ENCODE measurements around the gene MSI2. TPM values are rescaled to one million over a fixed set of nuclear protein-coding genes. Genes with fewer than 3 reads are reported as not detected.

Gene MSI2
- total RNA-seq, 1 donor = 23.2 TPM

DNA sequence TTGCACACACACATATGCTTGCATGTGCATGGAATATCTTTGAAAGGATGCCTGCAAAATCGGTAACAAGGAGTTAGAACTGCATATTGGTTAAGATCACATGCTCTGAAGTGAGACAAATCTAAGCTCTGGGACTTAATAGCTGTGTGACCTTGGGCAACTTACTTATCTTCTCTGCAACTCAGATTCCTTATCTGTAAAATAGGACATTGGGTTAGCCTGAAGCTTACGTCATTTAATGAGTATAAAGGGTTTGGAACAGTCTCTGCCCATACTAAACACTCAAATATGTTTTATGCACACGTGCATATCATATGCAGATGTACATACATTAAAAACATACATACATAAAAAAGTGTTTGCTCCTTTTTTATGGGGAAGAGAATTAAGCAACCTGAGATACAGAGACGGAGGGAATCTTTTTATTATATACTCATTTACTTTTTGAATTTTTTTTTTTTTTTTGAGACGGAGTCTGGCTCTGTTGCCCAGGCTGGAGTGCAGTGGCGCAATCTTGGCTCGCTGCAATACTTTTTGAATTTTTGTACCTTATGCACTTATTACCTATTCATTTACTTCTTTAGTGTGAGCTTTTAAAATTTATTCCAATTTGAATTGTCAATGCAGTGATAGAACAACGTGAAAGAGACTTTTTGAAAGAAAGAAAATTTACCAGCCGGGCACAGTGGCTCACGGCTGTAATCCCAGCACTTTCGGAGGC is 282.6 kb downstream of the MSI2 start:
- Histone ChIP-seq H3K79me2 (ENCODE audit: insufficient read depth, low read length) (no peaks in the 10 kb centered on the region), H2AFZ (ENCODE audit: low read length) (no peak overlapping the region), H3K4me3 (ENCODE audit: insufficient read depth, low read length) (no peak overlapping the region), H3K4me2 (ENCODE audit: insufficient read depth, low read length) (no peak overlapping the region), H3K27me3 (ENCODE audit: insufficient read depth, low read length) (no peaks in the 10 kb centered on the region), H3K9me3 (ENCODE audit: low read depth, low read length) (no peaks in the 10 kb centered on the region), H3K27ac (ENCODE audit: low read depth, low read length) (no peak overlapping the region), H3K36me3 (ENCODE audit: insufficient read depth, low read length) (no peaks in the 10 kb centered on the region), H3K4me1 (ENCODE audit: insufficient read depth, low read length) (no peaks in the 10 kb centered on the region), H4K20me1 (ENCODE audit: insufficient read depth, low read length) (no peaks in the 10 kb centered on the region)
- no peak for DNase-seq (ENCODE audit: insufficient read length, low spot score, missing footprints)
- TF ChIP-seq, protein P1, sequence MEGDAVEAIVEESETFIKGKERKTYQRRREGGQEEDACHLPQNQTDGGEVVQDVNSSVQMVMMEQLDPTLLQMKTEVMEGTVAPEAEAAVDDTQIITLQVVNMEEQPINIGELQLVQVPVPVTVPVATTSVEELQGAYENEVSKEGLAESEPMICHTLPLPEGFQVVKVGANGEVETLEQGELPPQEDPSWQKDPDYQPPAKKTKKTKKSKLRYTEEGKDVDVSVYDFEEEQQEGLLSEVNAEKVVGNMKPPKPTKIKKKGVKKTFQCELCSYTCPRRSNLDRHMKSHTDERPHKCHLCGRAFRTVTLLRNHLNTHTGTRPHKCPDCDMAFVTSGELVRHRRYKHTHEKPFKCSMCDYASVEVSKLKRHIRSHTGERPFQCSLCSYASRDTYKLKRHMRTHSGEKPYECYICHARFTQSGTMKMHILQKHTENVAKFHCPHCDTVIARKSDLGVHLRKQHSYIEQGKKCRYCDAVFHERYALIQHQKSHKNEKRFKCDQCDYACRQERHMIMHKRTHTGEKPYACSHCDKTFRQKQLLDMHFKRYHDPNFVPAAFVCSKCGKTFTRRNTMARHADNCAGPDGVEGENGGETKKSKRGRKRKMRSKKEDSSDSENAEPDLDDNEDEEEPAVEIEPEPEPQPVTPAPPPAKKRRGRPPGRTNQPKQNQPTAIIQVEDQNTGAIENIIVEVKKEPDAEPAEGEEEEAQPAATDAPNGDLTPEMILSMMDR (IDR thresholded peaks at IDR 0.05; ENCODE audit: extremely low read depth, low read depth, low read length) = no peak

DNA sequence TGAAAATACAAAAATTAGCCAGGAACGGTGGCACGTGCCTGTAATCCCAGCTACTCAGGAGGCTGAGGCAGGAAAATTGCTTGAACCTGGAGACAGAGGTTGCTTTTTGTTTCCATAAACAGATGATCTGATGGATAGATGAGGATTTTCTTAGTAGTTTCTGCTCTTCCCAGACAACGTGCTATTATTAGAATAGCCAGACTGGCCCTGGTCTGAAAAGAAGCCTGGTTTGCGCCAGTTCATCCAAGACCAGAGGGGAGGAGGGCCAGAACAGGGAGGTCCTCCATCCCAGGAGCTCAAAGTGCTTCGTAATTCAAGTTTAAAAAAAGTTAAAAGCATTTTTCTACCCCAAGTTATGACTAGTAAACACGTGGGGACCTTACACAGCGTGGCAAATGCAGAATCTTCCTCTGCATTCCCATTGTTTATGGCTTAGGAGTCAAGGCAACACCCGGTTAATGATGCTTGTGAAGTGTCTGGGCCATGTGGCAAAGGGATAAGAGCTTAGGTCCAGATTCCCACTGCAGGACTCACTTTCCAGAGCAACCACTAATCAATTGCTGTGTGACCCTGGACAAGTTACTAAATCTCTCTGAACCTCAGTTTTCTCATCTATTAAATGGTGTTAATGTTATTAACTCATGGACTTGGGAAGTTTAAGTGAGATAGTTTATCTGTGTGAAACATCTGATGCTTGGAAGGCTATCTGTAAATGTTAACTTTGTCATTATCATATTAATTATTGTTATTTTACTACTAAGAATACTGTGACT is 283.4 kb downstream of the MSI2 start:
- Histone ChIP-seq H4K20me1 (ENCODE audit: insufficient read depth, low read length) (no peaks in the 10 kb centered on the region), H3K36me3 (ENCODE audit: insufficient read depth, low read length) (no peaks in the 10 kb centered on the region), H3K27ac (ENCODE audit: low read depth, low read length) (no peak overlapping the region), H2AFZ (ENCODE audit: low read length) (no peak overlapping the region), H3K4me2 (ENCODE audit: insufficient read depth, low read length) (no peak overlapping the region), H3K79me2 (ENCODE audit: insufficient read depth, low read length) (no peaks in the 10 kb centered on the region), H3K9me3 (ENCODE audit: low read depth, low read length) (no peaks in the 10 kb centered on the region), H3K4me3 (ENCODE audit: insufficient read depth, low read length) (no peak overlapping the region), H3K27me3 (ENCODE audit: insufficient read depth, low read length) (no peaks in the 10 kb centered on the region), H3K4me1 (ENCODE audit: insufficient read depth, low read length) (no peaks in the 10 kb centered on the region)
- DNase-seq (ENCODE audit: insufficient read length, low spot score, missing footprints) = no peak
- TF ChIP-seq, protein P1 (IDR thresholded peaks at IDR 0.05; ENCODE audit: extremely low read depth, low read depth, low read length) = no peak

DNA sequence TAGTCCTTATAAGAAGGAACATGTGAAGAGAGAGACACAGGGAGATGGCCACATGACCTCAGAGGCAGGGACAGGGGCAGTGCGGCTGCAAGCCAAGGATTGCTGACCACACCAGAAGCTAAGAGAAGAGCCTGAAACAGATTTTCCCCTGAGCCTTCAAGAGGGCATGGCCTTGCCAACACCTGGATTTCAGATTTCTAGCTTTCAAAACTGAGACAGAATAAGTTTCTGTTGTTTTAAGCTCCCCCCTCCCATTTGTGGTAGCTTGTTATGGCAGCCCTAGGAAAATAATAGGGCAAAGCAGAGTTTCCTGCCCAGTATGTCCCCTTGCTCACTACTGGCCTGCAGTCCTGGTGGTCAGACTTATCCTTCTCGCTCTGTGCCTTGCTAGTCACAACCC is 284.3 kb downstream of the MSI2 start:
- Histone ChIP-seq H3K79me2 (ENCODE audit: insufficient read depth, low read length) (no peaks in the 10 kb centered on the region), H3K36me3 (ENCODE audit: insufficient read depth, low read length) (no peaks in the 10 kb centered on the region), H3K4me2 (ENCODE audit: insufficient read depth, low read length) (no peak overlapping the region), H2AFZ (ENCODE audit: low read length) (no peak overlapping the region), H3K4me3 (ENCODE audit: insufficient read depth, low read length) (no peak overlapping the region), H3K9me3 (ENCODE audit: low read depth, low read length) (no peaks in the 10 kb centered on the region), H3K4me1 (ENCODE audit: insufficient read depth, low read length) (no peaks in the 10 kb centered on the region), H3K27ac (ENCODE audit: low read depth, low read length) (no peak overlapping the region), H4K20me1 (ENCODE audit: insufficient read depth, low read length) (no peaks in the 10 kb centered on the region), H3K27me3 (ENCODE audit: insufficient read depth, low read length) (no peaks in the 10 kb centered on the region)
- TF ChIP-seq, protein P1 (IDR thresholded peaks at IDR 0.05; ENCODE audit: extremely low read depth, low read depth, low read length) = no peak
- no peak for DNase-seq (ENCODE audit: insufficient read length, low spot score, missing footprints)

DNA sequence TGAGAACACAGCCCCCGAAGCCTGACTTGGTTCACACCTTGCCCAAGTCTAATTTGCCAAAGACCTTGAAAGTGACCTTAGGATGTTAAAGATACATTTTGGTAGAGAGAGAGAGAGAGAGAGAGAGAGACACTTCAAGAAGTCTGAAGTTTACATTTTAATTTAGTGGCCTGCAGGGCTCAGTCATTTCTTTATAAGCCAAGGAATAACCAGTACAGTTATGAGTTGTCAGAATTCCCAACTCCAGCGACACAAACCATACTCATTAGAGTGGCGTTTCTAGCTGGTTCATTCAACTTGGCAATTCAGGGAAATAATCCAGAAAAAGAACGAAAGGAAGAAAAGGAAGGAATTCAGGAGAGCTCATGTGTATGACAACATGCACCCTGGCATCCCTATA is 284.7 kb downstream of the MSI2 start:
- H4K20me1 ChIP-seq (ENCODE audit: insufficient read depth, low read length) = no peaks in the 10 kb centered on the region
- H2AFZ ChIP-seq (ENCODE audit: low read length) = no peak overlapping the region
- no peaks in the 10 kb centered on the region for H3K27me3 ChIP-seq (ENCODE audit: insufficient read depth, low read length)
- no peak overlapping the region for H3K27ac ChIP-seq (ENCODE audit: low read depth, low read length)
- TF ChIP-seq, protein P1 (IDR thresholded peaks at IDR 0.05; ENCODE audit: extremely low read depth, low read depth, low read length) = no peak
- no peak overlapping the region for H3K4me3 ChIP-seq (ENCODE audit: insufficient read depth, low read length)
- no peak overlapping the region for H3K4me2 ChIP-seq (ENCODE audit: insufficient read depth, low read length)
- no peak for DNase-seq (ENCODE audit: insufficient read length, low spot score, missing footprints)
- no peaks in the 10 kb centered on the region for H3K36me3 ChIP-seq (ENCODE audit: insufficient read depth, low read length)
- no peaks in the 10 kb centered on the region for H3K4me1 ChIP-seq (ENCODE audit: insufficient read depth, low read length)
- no peaks in the 10 kb centered on the region for H3K9me3 ChIP-seq (ENCODE audit: low read depth, low read length)
- H3K79me2 ChIP-seq (ENCODE audit: insufficient read depth, low read length) = no peaks in the 10 kb centered on the region
